ENCODE data around the gene PEX7. TPM values are rescaled to one million over a fixed set of nuclear protein-coding genes. Genes with fewer than 3 reads are reported as not detected.

PEX7 gene
- polyA plus RNA-seq, 1 experiment: 8.9 TPM

DNA sequence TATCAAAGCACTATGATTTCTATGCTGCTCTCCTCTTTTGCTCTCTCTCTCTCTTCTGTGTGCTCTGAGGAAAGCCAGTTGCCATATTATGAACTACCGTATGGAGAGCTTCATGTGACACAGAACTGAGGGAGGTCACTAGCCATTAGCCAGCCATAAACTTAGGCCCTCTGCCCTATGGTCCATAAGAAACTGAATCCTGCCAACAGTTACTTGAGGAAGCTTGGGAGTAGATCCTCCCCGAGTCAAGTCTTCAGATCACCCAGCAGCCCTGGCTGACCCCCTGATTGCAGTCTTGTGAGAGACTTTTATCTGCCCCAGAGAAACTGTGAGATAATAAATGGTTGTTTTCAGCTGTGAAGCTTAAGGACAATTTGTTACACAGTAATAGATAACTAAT is 5.7 kb upstream of the PEX7 start:
- H3K4me3 ChIP-seq (ENCODE audit: low read depth, low read length): no peak overlapping the region
- no peak for DNase-seq (ENCODE audit: low read depth, low spot score)
- no peak overlapping the region for H3K27ac ChIP-seq (ENCODE audit: low read depth, low read length)
- H3K27me3 ChIP-seq (ENCODE audit: control insufficient read depth, insufficient read depth, low read length): peaks cover 6% of the 10 kb centered on the region
- ChIA-PET CTCF (interaction anchor here (0.9 to 1.5 kb wide), 2 partner anchors 56 to 172 kb away, joined by 4 read pairs; no protein-coding TSS in a partner anchor), POLR2A (no interaction called here)
- TF ChIP-seq, protein P1, sequence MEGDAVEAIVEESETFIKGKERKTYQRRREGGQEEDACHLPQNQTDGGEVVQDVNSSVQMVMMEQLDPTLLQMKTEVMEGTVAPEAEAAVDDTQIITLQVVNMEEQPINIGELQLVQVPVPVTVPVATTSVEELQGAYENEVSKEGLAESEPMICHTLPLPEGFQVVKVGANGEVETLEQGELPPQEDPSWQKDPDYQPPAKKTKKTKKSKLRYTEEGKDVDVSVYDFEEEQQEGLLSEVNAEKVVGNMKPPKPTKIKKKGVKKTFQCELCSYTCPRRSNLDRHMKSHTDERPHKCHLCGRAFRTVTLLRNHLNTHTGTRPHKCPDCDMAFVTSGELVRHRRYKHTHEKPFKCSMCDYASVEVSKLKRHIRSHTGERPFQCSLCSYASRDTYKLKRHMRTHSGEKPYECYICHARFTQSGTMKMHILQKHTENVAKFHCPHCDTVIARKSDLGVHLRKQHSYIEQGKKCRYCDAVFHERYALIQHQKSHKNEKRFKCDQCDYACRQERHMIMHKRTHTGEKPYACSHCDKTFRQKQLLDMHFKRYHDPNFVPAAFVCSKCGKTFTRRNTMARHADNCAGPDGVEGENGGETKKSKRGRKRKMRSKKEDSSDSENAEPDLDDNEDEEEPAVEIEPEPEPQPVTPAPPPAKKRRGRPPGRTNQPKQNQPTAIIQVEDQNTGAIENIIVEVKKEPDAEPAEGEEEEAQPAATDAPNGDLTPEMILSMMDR (IDR thresholded peaks at IDR 0.05; ENCODE audit: low read depth, low read length): no peak
- H3K9me3 ChIP-seq (ENCODE audit: control insufficient read depth, insufficient read depth, low read length): no peaks in the 10 kb centered on the region

DNA sequence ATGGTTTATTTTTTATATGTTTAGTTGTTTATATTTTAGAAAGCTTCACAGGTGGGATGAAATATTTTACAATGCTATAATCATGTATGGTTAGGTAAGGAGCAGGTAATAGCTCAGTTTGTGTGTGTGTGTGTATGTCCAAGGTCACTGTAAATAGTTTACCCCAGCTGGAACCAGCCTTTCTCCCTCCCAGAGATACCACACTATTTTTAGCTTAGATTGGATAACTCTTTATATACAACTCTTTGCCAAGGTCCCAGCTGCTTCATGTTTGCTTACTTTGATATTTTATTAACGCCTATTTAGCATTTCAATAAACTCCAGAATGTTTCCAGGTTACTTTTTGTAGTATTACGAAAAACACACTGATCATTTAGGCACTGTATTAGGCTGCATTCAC is 1.8 kb upstream of the PEX7 start:
- POLR2A ChIA-PET: no interaction called here
- DNase-seq (ENCODE audit: low read depth, low spot score): no peak
- Histone ChIP-seq H3K27me3 (ENCODE audit: control insufficient read depth, insufficient read depth, low read length) (peaks cover 6% of the 10 kb centered on the region), H3K27ac (ENCODE audit: low read depth, low read length) (no peak overlapping the region), H3K4me3 (ENCODE audit: low read depth, low read length) (no peak overlapping the region), H3K9me3 (ENCODE audit: control insufficient read depth, insufficient read depth, low read length) (no peaks in the 10 kb centered on the region; the same call in 1 of the 2 replicates)
- CTCF ChIA-PET: interaction anchor here (0.7 kb wide), 1 partner anchor 60 kb away, joined by 5 read pairs; no protein-coding TSS in a partner anchor
- TF ChIP-seq, protein P1 (IDR thresholded peaks at IDR 0.05; ENCODE audit: low read depth, low read length): no peak

DNA sequence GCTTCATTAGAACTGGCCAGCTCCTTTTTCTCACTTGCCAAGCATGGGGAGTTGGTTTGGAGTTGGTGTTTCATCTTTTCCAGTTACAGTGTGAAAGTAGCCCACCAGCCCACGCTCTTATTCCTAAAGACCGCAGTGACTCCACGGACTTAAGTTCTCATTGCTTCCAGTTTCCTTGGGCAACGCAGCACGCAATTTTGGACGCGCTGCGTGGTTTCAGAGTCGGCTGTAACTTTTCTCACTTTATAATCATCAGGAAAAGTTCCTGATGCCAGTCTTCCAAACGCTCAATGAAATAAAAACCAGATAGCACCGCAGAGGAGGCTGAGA is 381 bp upstream of the PEX7 start:
- peaks cover 6% of the 10 kb centered on the region for H3K27me3 ChIP-seq (ENCODE audit: control insufficient read depth, insufficient read depth, low read length)
- TF ChIP-seq, protein P1 (IDR thresholded peaks at IDR 0.05; ENCODE audit: low read depth, low read length): no peak
- DNase-seq (ENCODE audit: low read depth, low spot score): no peak
- H3K27ac ChIP-seq (ENCODE audit: low read depth, low read length): peak overlapping the region; percentile 24
- peak overlapping the region; percentile 86 for H3K4me3 ChIP-seq (ENCODE audit: low read depth, low read length)
- H3K9me3 ChIP-seq (ENCODE audit: control insufficient read depth, insufficient read depth, low read length): no peaks in the 10 kb centered on the region; the same call in 1 of the 2 replicates
- ChIA-PET POLR2A (no interaction called here), CTCF (interaction anchor here (0.6 to 2.5 kb wide), 5 partner anchors 11 to 511 kb away, joined by 3 to 24 read pairs (median 4); no protein-coding TSS in a partner anchor)

DNA sequence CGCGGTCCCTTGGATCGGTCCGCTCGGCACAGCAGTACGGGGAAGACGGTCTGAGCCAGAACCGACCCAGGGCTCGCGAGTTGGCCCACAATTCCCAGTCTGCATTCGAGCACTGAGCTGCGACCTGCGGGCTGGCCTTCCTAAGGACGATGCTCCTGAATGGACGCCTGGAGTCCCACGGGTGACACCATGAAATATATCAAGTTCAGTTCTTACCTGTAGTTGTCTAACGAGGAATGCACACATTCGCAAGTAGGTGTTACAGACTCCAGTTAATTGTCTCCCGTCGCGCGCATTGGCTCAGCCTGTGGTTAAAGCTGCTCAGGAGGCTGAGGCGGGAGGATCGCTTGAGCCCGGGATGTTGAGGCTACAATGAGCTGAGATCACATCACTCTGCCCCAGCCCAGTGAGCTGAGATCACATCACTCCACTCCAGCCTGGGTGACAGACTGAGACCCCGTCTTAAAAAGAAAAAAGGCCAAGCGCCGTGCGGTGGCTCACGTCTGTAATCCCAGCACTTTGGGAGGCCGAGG is 802 bp downstream of the PEX7 start:
- peak overlapping the region; percentile 86 for H3K4me3 ChIP-seq (ENCODE audit: low read depth, low read length)
- TF ChIP-seq, protein P1 (IDR thresholded peaks at IDR 0.05; ENCODE audit: low read depth, low read length): no peak
- H3K9me3 ChIP-seq (ENCODE audit: control insufficient read depth, insufficient read depth, low read length): no peaks in the 10 kb centered on the region; the same call in 1 of the 2 replicates
- H3K27ac ChIP-seq (ENCODE audit: low read depth, low read length): peak overlapping the region; percentile 60
- DNase-seq (ENCODE audit: low read depth, low spot score): no peak
- no peaks in the 10 kb centered on the region for H3K27me3 ChIP-seq (ENCODE audit: control insufficient read depth, insufficient read depth, low read length)
- ChIA-PET POLR2A (interaction anchor here (0.7 to 1.0 kb wide), 2 partner anchors 31 to 176 kb away, joined by 3 to 5 read pairs; partner anchors contain the start of gene MAP3K5), CTCF (interaction anchor here (0.6 to 2.5 kb wide), 17 partner anchors 12 to 492 kb away, joined by 3 to 24 read pairs (median 4); no protein-coding TSS in a partner anchor)

DNA sequence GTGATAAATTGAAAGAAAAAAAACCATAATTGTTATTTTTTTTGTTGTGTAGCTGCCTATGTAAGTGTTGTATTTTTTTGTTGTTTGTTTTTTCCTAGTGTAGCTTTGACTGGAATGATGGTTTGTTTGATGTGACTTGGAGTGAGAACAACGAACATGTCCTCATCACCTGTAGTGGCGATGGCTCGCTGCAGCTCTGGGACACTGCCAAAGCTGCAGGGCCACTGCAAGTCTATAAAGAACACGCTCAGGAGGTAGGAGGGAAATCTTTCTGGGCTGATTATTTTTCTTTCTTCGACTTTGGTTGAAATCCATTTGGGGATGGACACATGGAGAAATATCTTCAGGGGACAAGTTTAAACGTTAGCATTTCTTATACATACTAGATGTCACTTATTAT is 3.8 kb downstream of the PEX7 start:
- TF ChIP-seq, protein P1 (IDR thresholded peaks at IDR 0.05; ENCODE audit: low read depth, low read length): no peak
- Histone ChIP-seq H3K4me3 (ENCODE audit: low read depth, low read length) (no peak overlapping the region), H3K27me3 (ENCODE audit: control insufficient read depth, insufficient read depth, low read length) (no peaks in the 10 kb centered on the region), H3K27ac (ENCODE audit: low read depth, low read length) (no peak overlapping the region), H3K9me3 (ENCODE audit: control insufficient read depth, insufficient read depth, low read length) (no peaks in the 10 kb centered on the region; the same call in 1 of the 2 replicates)
- ChIA-PET POLR2A (no interaction called here), CTCF (interaction anchor here (1.4 kb wide), 1 partner anchor 19 kb away, joined by 8 read pairs; no protein-coding TSS in a partner anchor)
- DNase-seq (ENCODE audit: low read depth, low spot score): no peak
